ENCODE data around the gene CDK15.

DNA sequence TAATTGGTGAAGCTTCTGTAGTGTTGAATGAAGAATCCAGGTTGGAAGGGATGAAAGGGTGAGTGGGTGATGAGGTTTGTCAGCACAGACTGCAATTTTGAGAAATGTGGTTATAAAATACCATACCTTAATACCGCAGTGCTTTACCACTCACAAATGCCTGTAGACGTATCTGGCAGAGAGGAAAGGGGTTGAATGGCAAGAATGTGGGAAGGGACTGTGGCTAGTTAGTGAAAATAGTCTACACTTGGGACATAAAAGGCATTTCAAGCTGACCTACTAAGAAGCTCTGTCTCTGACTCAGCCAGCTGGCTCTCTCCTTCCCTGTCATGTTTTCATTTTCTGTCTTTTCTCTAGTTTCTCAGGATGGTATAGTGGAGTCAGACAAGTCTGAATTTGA is 25.1 kb downstream of the CDK15 start:
- TF ChIP-seq CTCF (IDR thresholded peaks at IDR 0.05 in 4 of 5, conservative IDR thresholded peaks at IDR 0.05 in 1 of 5): no peak
- TF ChIP-seq POLR2A (IDR thresholded peaks at IDR 0.05): no peak

All from gastrocnemius medialis (tissue), 4 donors.